Hepatocyte (in vitro differentiated cells): ENCODE results near the gene CYP27A1. TPM values are rescaled to one million over a fixed set of nuclear protein-coding genes. Genes with fewer than 3 reads are reported as not detected.

Experiments
- DNase-seq: peaks from one replicate; pipeline ENCODE4 v3.0.0-alpha.2; 2016; ENCODE audit warnings: low spot score
- H2AFZ ChIP-seq: fragments of 200-600 bp; sonication (generic); 2 replicates; pipeline ENCODE4 v1.6.0; 2016; ENCODE audit warnings: antibody characterized with exemption, mild to moderate bottlenecking
- H3K27ac ChIP-seq: fragments of 200-600 bp; sonication (generic); 2 replicates; pipeline ENCODE4 v1.5.1; 2016; ENCODE audit warnings: mild to moderate bottlenecking
- H3K27me3 ChIP-seq: fragments of 200-600 bp; sonication (generic); 2 replicates; pipeline ENCODE4 v1.6.1; 2016
- H3K36me3 ChIP-seq: fragments of 200-600 bp; sonication (generic); replicated peaks from 2 replicates; pipeline ENCODE4 v1.5.1; 2016; ENCODE audit warnings: low read depth; ENCODE audit not compliant: insufficient read depth
- H3K4me1 ChIP-seq: fragments of 200-600 bp; sonication (generic); 2 replicates; pipeline ENCODE4 v1.5.1; 2016; ENCODE audit warnings: mild to moderate bottlenecking, moderate library complexity; ENCODE audit not compliant: insufficient read depth
- H3K4me2 ChIP-seq: fragments of 200-600 bp; sonication (generic); 2 replicates; pipeline ENCODE4 v1.6.0; 2016
- H3K4me3 ChIP-seq: fragments of 200-600 bp; sonication (generic); 2 replicates; pipeline ENCODE4 v1.5.1; 2016; ENCODE audit warnings: mild to moderate bottlenecking
- H3K79me2 ChIP-seq: fragments of 200-600 bp; sonication (generic); 2 replicates; pipeline ENCODE4 v1.6.0; 2017; ENCODE audit warnings: mild to moderate bottlenecking
- H3K9me2 ChIP-seq: fragments of 200-600 bp; sonication (generic); replicated peaks from 2 replicates; pipeline ENCODE4 v1.6.0; 2017; ENCODE audit warnings: mild to moderate bottlenecking; ENCODE audit not compliant: insufficient read depth
- H3K9me3 ChIP-seq: fragments of 200-600 bp; sonication (generic); 2 replicates; pipeline ENCODE4 v1.5.1; 2016; ENCODE audit warnings: low read depth, mild to moderate bottlenecking
- H4K20me1 ChIP-seq: fragments of 200-600 bp; sonication (generic); 2 replicates; pipeline ENCODE4 v1.6.0; 2016; ENCODE audit warnings: mild to moderate bottlenecking; ENCODE audit not compliant: insufficient read depth, poor library complexity, severe bottlenecking
- CTCF ChIP-seq: fragments of 200-600 bp; sonication (generic); IDR thresholded peaks from 2 replicates; pipeline ENCODE4 v1.5.1; 2016; ENCODE audit warnings: antibody characterized with exemption, mild to moderate bottlenecking; ENCODE audit not compliant: poor library complexity
- EZH2 ChIP-seq: fragments of 200-600 bp; sonication (generic); IDR thresholded peaks from 2 replicates; pipeline ENCODE4 v1.6.1; 2016; ENCODE audit warnings: antibody characterized with exemption, mild to moderate bottlenecking, borderline replicate concordance
- EZH2phosphoT487 ChIP-seq: fragments of 200-600 bp; sonication (generic); IDR thresholded peaks from one replicate; pipeline ENCODE4 v1.6.1; 2018; ENCODE audit warnings: antibody characterized with exemption, mild to moderate bottlenecking, low read depth, moderate library complexity; ENCODE audit not compliant: unreplicated experiment, severe bottlenecking
- WGBS: methylation state at CpG from one replicate; pipeline ENCODE4 v1.1.6; 2016; ENCODE audit warnings: low lambda C conversion rate; ENCODE audit errors: missing lambda C conversion rate; 5-methylcytosine and 5-hydroxymethylcytosine counted together
- polyA plus RNA-seq: library from polyadenylated mRNA; unstranded; fragments of >200 nt; fragmentation: Nextera tagmentation; extraction: Ambion mirVana; gene quantifications from 2 replicates; pipeline ENCODE4 v1.2.1, GENCODE V29; 2016
- total RNA-seq: library from RNA; depleted of rRNA; stranded (reverse); fragments of >200 nt; gene quantifications from 2 replicates; pipeline ENCODE4 v1.2.3, GENCODE V29; 2014

The CYP27A1 gene
- total and polyA plus RNA-seq, 2 experiments from 2014 or later, result 34.5 to 44.8 TPM

GRCh38 chr2:218734190-218734975 lies 47.6 kb upstream of the CYP27A1 start:
- H3K4me2 ChIP-seq, result no peak overlapping the region
- 87% methylated on average over 8 of the region's 8 CpGs for WGBS

GRCh38 chr2:218736531-218736930 lies 45.4 kb upstream of the CYP27A1 start:
- Histone ChIP-seq H3K4me2 (no peak overlapping the region), H3K9me2 (no peaks in the 10 kb centered on the region), H3K4me3 (no peak overlapping the region), H3K27me3 (no peaks in the 10 kb centered on the region), H4K20me1 (no peaks in the 10 kb centered on the region), H3K4me1 (peaks cover 15% of the 10 kb centered on the region), H3K27ac (no peak overlapping the region), H3K79me2 (peaks cover 35% of the 10 kb centered on the region), H3K9me3 (no peaks in the 10 kb centered on the region), H3K36me3 (no peaks in the 10 kb centered on the region), H2AFZ (no peak overlapping the region)
- TF ChIP-seq CTCF (no peak), EZH2 (no peak), EZH2phosphoT487 (no peak)
- no peak for DNase-seq
- 90% methylated on average over 2 of the region's 2 CpGs for WGBS

More at GRCh38 chr2:218734190-218734975, 47.6 kb upstream of the CYP27A1 start:
- Histone ChIP-seq H3K9me3 (no peaks in the 10 kb centered on the region), H3K4me1 (peaks cover 20% of the 10 kb centered on the region), H3K27ac (peak overlapping the region; percentile 2), H3K27me3 (no peaks in the 10 kb centered on the region), H4K20me1 (no peaks in the 10 kb centered on the region), H3K79me2 (peaks cover 45% of the 10 kb centered on the region), H2AFZ (no peak overlapping the region), H3K36me3 (no peaks in the 10 kb centered on the region), H3K4me3 (no peak overlapping the region), H3K9me2 (no peaks in the 10 kb centered on the region)
- DNase-seq, result no peak
- TF ChIP-seq EZH2 (no peak), EZH2phosphoT487 (no peak)

GRCh38 chr2:218743068-218743467 lies 38.9 kb upstream of the CYP27A1 start:
- DNase-seq, result no peak
- 85% methylated on average over 6 of the region's 6 CpGs for WGBS
- Histone ChIP-seq H3K79me2 (no peaks in the 10 kb centered on the region), H3K4me2 (no peak overlapping the region), H3K36me3 (no peaks in the 10 kb centered on the region), H3K27ac (no peak overlapping the region), H3K27me3 (no peaks in the 10 kb centered on the region), H3K9me2 (no peaks in the 10 kb centered on the region), H2AFZ (no peak overlapping the region), H3K9me3 (no peaks in the 10 kb centered on the region), H3K4me3 (no peak overlapping the region), H3K4me1 (no peaks in the 10 kb centered on the region), H4K20me1 (no peaks in the 10 kb centered on the region)
- TF ChIP-seq EZH2, result no peak
- TF ChIP-seq EZH2phosphoT487, result no peak
- TF ChIP-seq CTCF, result no peak

GRCh38 chr2:218744615-218745014 lies 37.3 kb upstream of the CYP27A1 start:
- TF ChIP-seq CTCF (no peak), EZH2phosphoT487 (no peak), EZH2 (no peak)
- Histone ChIP-seq H3K4me3 (no peak overlapping the region), H3K4me2 (no peak overlapping the region), H3K79me2 (no peaks in the 10 kb centered on the region), H3K36me3 (no peaks in the 10 kb centered on the region), H3K9me3 (no peaks in the 10 kb centered on the region), H2AFZ (no peak overlapping the region), H3K4me1 (peaks cover 3% of the 10 kb centered on the region), H3K27me3 (no peaks in the 10 kb centered on the region), H3K27ac (no peak overlapping the region), H4K20me1 (no peaks in the 10 kb centered on the region), H3K9me2 (no peaks in the 10 kb centered on the region)
- WGBS, result 91% methylated on average over 3 of the region's 3 CpGs
- no peak for DNase-seq
